Kidney (tissue), 14 donors: ENCODE results near the gene HLA-E. TPM values are rescaled to one million over a fixed set of nuclear protein-coding genes. Genes with fewer than 3 reads are reported as not detected.

Source experiments
- DNase-seq, 5 donors: peaks; one replicate each; pipeline ENCODE4 v3.0.0-alpha.2; 2013 to 2020
- FAIRE-seq: peaks from 2 replicates; lab custom pipeline; 2012; peaks lifted over from hg19 to GRCh38; lab: Jason Lieb, UNC
- H3K27ac ChIP-seq, 2 donors: one replicate each; pipeline ENCODE4 v1.7.0; 2013; ENCODE audit warnings: low read depth in 2 of 2, low read length in 2 of 2, inconsistent platforms in 1 of 2
- H3K27me3 ChIP-seq: one replicate; pipeline ENCODE4 v1.7.1; 2013; ENCODE audit warnings: low read length, inconsistent platforms; ENCODE audit not compliant: control insufficient read depth, insufficient read depth
- H3K36me3 ChIP-seq, 3 donors: one replicate each; pipeline versions ENCODE4 v1.7.0 to v1.7.1; 2013; ENCODE audit warnings: low read length in 3 of 3, control low read depth in 1 of 3, inconsistent platforms in 1 of 3; ENCODE audit not compliant: insufficient read depth in 3 of 3, control insufficient read depth in 2 of 3
- H3K4me1 ChIP-seq, 3 donors: one replicate each; pipeline versions ENCODE4 v1.7.0 to v1.7.1; 2013; ENCODE audit warnings: low read length in 3 of 3, inconsistent platforms in 1 of 3, low read depth in 1 of 3; ENCODE audit not compliant: control insufficient read depth in 2 of 3, insufficient read depth in 2 of 3
- H3K4me3 ChIP-seq, 3 donors: one replicate each; pipeline versions ENCODE4 v1.7.0 to v1.8.1; 2013; ENCODE audit warnings: low read length in 3 of 3, control low read depth in 1 of 3, inconsistent platforms in 1 of 3
- H3K9ac ChIP-seq, 3 donors: one replicate each; pipeline versions ENCODE4 v1.7.0 to v1.7.1; 2013; ENCODE audit warnings: low read length in 3 of 3, control low read depth in 1 of 3, inconsistent platforms in 1 of 3
- H3K9me3 ChIP-seq, 3 donors: one replicate each; pipeline versions ENCODE4 v1.7.0 to v1.7.1; 2013; ENCODE audit warnings: low read length in 3 of 3, control low read depth in 1 of 3, inconsistent platforms in 1 of 3; ENCODE audit not compliant: control insufficient read depth in 2 of 3, insufficient read depth in 1 of 3
- CTCF ChIP-seq: IDR thresholded peaks from 3 replicates; pipeline ENCODE4 v1.5.1; 2012; ENCODE audit warnings: mild to moderate bottlenecking, moderate library complexity, borderline replicate concordance; ENCODE audit not compliant: insufficient read depth; ENCODE audit errors: extremely low read depth
- intact Hi-C: fragments of 100-400 bp; cut with DNase I; formaldehyde crosslinking; loops from one replicate; pipeline ENCODE4 v1.11.1; 2022
- polyA plus RNA-seq: library from polyadenylated mRNA; stranded (reverse); fragments of 350-450 nt; fragmentation: Illumina TruSeq; extraction: RNeasy Lipid Tissue Mini Kit (QIAGEN cat#74804); gene quantifications from one replicate; pipeline ENCODE4 v1.2.3, GENCODE V29; 2014; ENCODE audit warnings: low read depth, low replicate concordance; ENCODE audit not compliant: insufficient read depth
- total RNA-seq: library from RNA; stranded (reverse); fragmentation: NEBNext Ultra II Directional; extraction: Animal tissue kit (Norgen Biotek cat#: 25700); gene quantifications from one replicate; pipeline ENCODE4 v1.2.1, GENCODE V29; 2021
- donor health status: control.
- donor health status: control.
- donor health status: control.
- donor health status: control.
- donor health status: control.
- donor health status: DM: yes; HTN: yes; CAD: no.
- donor health status: Normal renal cell carcinoma (clear cell type).

The HLA-E gene
- total and polyA plus RNA-seq, 2 donors from 2014 or later: 387 to 525 TPM

GRCh38 chr6:30452736-30453507 lies 36.4 kb upstream of the HLA-E start:
- no peak for TF ChIP-seq CTCF

GRCh38 chr6:30453508-30454116 lies 35.7 kb upstream of the HLA-E start:
- Histone ChIP-seq H3K27ac (no peak overlapping the region), H3K4me3 (no peak overlapping the region), H3K4me1 (no peaks in the 10 kb centered on the region), H3K9me3 (no peaks in the 10 kb centered on the region), H3K27me3 (peaks cover 66% of the 10 kb centered on the region), H3K9ac (no peak overlapping the region), H3K36me3 (no peaks in the 10 kb centered on the region)
- FAIRE-seq (no peak), DNase-seq (peak; percentile 80 to 95 (median 91))
- intact Hi-C loops: no loop called here
- peak; percentile 68 for TF ChIP-seq CTCF

More at GRCh38 chr6:30452736-30453507, 36.4 kb upstream of the HLA-E start:
- intact Hi-C loops: no loop called here
- peaks cover 66% of the 10 kb centered on the region for H3K27me3 ChIP-seq
- FAIRE-seq: no peak
- no peak overlapping the region for H3K9ac ChIP-seq
- no peak for DNase-seq
- no peak overlapping the region for H3K27ac ChIP-seq
- no peaks in the 10 kb centered on the region for H3K9me3 ChIP-seq
- no peaks in the 10 kb centered on the region for H3K36me3 ChIP-seq
- no peak overlapping the region for H3K4me3 ChIP-seq
- H3K4me1 ChIP-seq: no peaks in the 10 kb centered on the region

- Histone ChIP-seq H3K27me3 (peaks cover 62% of the 10 kb centered on the region), H3K9ac (no peak overlapping the region), H3K9me3 (peaks cover 0 to 2% (median 0%) of the 10 kb centered on the region in 3 donors), H3K36me3 (no peaks in the 10 kb centered on the region), H3K4me3 (no peak overlapping the region), H3K4me1 (peaks cover 0 to 7% (median 3%) of the 10 kb centered on the region in 3 donors), H3K27ac (no peak overlapping the region)
- DNase-seq: no peak
- intact Hi-C loops: no loop called here
- no peak for FAIRE-seq
- TF ChIP-seq CTCF: no peak
Observed at GRCh38 chr6:30459145-30459544, 30.2 kb upstream of the HLA-E start.
